DND-41 (cell line): ENCODE measurements around the gene DLST.

Experiments used
- CTCF ChIP-seq: IDR thresholded peaks from 2 replicates; pipeline ENCODE4 v1.5.1; 2012; ENCODE audit warnings: borderline replicate concordance, low read length, moderate library complexity, mild to moderate bottlenecking; ENCODE audit not compliant: poor library complexity, severe bottlenecking; ENCODE audit errors: extremely low read depth
- EZH2 ChIP-seq: IDR thresholded peaks from 3 replicates; pipeline ENCODE4 v1.6.1; 2012; ENCODE audit warnings: borderline replicate concordance, low read depth, mild to moderate bottlenecking, moderate library complexity, low read length, inconsistent platforms; ENCODE audit not compliant: severe bottlenecking

DNA sequence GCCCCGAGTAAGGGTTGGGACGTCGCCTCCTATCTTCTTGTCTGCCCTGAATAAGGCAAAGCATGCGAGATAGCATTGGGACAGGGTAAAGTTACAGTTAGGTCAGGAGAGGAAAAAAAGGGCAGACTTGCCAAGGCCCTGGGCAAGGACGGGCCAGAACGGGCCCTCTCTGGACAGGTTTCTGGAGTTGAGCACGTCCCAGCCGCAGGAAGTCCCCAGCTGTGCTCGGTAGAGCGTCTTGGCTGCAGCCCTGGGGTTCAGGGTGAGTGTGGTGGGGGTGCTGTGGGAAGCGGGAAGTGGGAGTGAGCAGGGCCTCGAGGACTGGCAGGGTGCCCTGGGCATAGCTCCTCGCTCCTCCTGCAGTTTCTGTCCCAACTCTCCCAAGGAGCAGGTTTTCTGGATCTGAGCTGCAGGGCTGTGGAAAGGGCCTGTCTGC lies 35.9 kb downstream of the DLST start:
- TF ChIP-seq CTCF, result no peak
- TF ChIP-seq EZH2, result no peak
